Fibroblast of lung (primary cell): Measurements from ENCODE around the gene DDX49. TPM values are rescaled to one million over a fixed set of nuclear protein-coding genes. Genes with fewer than 3 reads are reported as not detected.
"Not testable (repeated sequence)": the region's sequence is repeated elsewhere in the genome, so short reads cannot be mapped to it uniquely, and the experiment has no call there.

Experiments used
- DNase-seq, 2 donors: peaks; one replicate each; pipeline versions ENCODE4 v3.0.0 to v3.0.0-alpha.2; 2010; ENCODE audit warnings: low read depth in 2 of 2
- H2AFZ ChIP-seq: 2 replicates; pipeline ENCODE4 v1.5.1; 2012; ENCODE audit warnings: low read length, control low read depth, inconsistent platforms
- H3K27ac ChIP-seq: 2 replicates; pipeline ENCODE4 v1.5.1; 2011; ENCODE audit warnings: low read length, control low read depth; ENCODE audit not compliant: insufficient read depth
- H3K27me3 ChIP-seq: 2 replicates; pipeline ENCODE4 v1.5.1; 2011; ENCODE audit warnings: mild to moderate bottlenecking, low read length; ENCODE audit not compliant: control insufficient read depth, insufficient read depth
- H3K36me3 ChIP-seq: 2 replicates; pipeline ENCODE4 v1.5.1; 2011; ENCODE audit warnings: low read length; ENCODE audit not compliant: control insufficient read depth, insufficient read depth
- H3K4me1 ChIP-seq: 2 replicates; pipeline ENCODE4 v1.5.1; 2011; ENCODE audit warnings: low read length; ENCODE audit not compliant: control insufficient read depth, insufficient read depth; ENCODE audit errors: extremely low read depth
- H3K4me2 ChIP-seq: 2 replicates; pipeline ENCODE4 v1.5.1; 2011; ENCODE audit warnings: low read length, control low read depth; ENCODE audit not compliant: insufficient read depth; ENCODE audit errors: extremely low read depth
- H3K4me3 ChIP-seq, 4 experiments: fragments of 200-600 bp in 1 of 4; sonication (generic) in 1 of 4; replicated peaks in 1 of 4; 2 replicates each; pipeline ENCODE4 v1.5.1; 2011 to 2016; ENCODE audit warnings: low read length in 4 of 4, low read depth in 3 of 4, mild to moderate bottlenecking in 3 of 4, control low read depth in 2 of 4, inconsistent platforms in 1 of 4, mixed read lengths in 1 of 4; ENCODE audit not compliant: insufficient read depth in 1 of 4; ENCODE audit errors: control extremely low read depth in 1 of 4
- H3K79me2 ChIP-seq: 2 replicates; pipeline ENCODE4 v1.5.1; 2012; ENCODE audit warnings: mild to moderate bottlenecking, low read length, inconsistent platforms; ENCODE audit not compliant: control insufficient read depth, insufficient read depth
- H3K9ac ChIP-seq: 2 replicates; pipeline ENCODE4 v1.5.1; 2011; ENCODE audit warnings: mild to moderate bottlenecking, low read length, control low read depth; ENCODE audit not compliant: insufficient read depth
- H3K9me3 ChIP-seq: 2 replicates; pipeline ENCODE4 v1.5.1; 2012; ENCODE audit warnings: low read depth, low read length; ENCODE audit not compliant: control insufficient read depth, insufficient read depth
- H4K20me1 ChIP-seq: 2 replicates; pipeline ENCODE4 v1.5.1; 2011; ENCODE audit warnings: low read length; ENCODE audit not compliant: control insufficient read depth, insufficient read depth; ENCODE audit errors: extremely low read depth
- EZH2 ChIP-seq: IDR thresholded peaks from 2 replicates; pipeline ENCODE4 v1.5.1; 2012; ENCODE audit warnings: low read length, control low read depth, mild to moderate bottlenecking; ENCODE audit errors: missing control alignments
- polyA plus RNA-seq, 2 donors: library from polyadenylated mRNA; depleted of rRNA in 1 of 2; stranded (reverse) in 1 of 2; unstranded in 1 of 2; fragments of >200 nt; gene quantifications; 2 replicates each; pipeline ENCODE4 v1.2.1, GENCODE V29; 2011 to 2012; ENCODE audit warnings: missing spikeins in 1 of 2
- total RNA-seq: library from RNA; depleted of rRNA; stranded (reverse); fragments of >200 nt; gene quantifications from 2 replicates; pipeline ENCODE4 v1.2.1, GENCODE V29; 2014
- TF ChIP-seq, protein P1 (sequence below), 2 donors: IDR thresholded peaks in 1 of 2; conservative IDR thresholded peaks in 1 of 2; 1 replicate in 1 of 2; 2 replicates in 1 of 2; pipeline ENCODE4 v1.5.1; 2011 to 2012; ENCODE audit warnings: low read length in 2 of 2, control low read depth in 1 of 2, inconsistent platforms in 1 of 2, low read depth in 1 of 2, mild to moderate bottlenecking in 1 of 2

The DDX49 gene
- total and polyA plus RNA-seq, 2 donors (not counting 1 experiment from before 2014, with no cell fraction given): 25.3 to 56.3 TPM

DNA sequence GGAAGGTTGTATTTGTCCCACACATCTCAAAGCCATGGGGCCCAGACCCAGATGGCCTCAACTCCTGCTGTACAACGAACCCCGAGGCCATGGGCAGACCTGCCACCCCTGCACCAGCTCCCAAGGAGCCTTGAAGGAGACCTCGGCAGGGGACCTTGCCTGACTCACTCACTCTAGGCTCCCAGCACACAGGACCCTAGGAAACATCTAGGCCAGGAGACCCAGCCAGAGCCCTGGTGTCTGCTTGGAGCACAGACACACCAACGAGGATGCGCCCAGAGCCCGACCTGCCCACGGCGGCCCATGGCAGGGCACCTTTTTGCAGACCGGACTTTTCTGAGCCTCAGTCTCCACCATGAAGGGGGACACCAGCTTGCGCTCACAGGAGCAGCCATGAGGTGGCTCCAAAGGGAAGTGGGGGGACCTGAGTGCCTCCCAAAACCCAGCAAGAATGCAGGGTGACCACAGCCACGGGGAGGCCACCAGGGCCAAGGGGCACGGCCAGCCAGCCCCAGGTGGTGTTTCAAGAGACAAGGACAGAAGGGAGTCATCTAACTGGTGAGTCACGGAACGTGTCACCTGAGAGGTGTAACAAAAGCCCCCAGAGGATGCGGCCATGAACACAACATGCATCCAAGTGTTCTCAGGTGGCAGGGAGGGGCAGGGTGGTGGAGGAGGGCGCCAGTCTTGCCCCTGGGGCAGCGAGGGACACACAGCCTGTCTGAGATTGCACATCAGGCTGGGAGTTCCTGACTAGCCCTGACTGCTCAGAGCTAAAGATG lies 18.6 kb upstream of the DDX49 start:
- TF ChIP-seq, protein P1, sequence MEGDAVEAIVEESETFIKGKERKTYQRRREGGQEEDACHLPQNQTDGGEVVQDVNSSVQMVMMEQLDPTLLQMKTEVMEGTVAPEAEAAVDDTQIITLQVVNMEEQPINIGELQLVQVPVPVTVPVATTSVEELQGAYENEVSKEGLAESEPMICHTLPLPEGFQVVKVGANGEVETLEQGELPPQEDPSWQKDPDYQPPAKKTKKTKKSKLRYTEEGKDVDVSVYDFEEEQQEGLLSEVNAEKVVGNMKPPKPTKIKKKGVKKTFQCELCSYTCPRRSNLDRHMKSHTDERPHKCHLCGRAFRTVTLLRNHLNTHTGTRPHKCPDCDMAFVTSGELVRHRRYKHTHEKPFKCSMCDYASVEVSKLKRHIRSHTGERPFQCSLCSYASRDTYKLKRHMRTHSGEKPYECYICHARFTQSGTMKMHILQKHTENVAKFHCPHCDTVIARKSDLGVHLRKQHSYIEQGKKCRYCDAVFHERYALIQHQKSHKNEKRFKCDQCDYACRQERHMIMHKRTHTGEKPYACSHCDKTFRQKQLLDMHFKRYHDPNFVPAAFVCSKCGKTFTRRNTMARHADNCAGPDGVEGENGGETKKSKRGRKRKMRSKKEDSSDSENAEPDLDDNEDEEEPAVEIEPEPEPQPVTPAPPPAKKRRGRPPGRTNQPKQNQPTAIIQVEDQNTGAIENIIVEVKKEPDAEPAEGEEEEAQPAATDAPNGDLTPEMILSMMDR (conservative IDR thresholded peaks at IDR 0.05 in 1 of 2, IDR thresholded peaks at IDR 0.05 in 1 of 2; ENCODE audit: low read depth in 1 of 2, low read length in 2 of 2): no peak
- no peak for TF ChIP-seq EZH2
- Histone ChIP-seq H3K4me1 (peaks cover 2% of the 10 kb centered on the region), H2AFZ (no peak overlapping the region), H3K36me3 (peaks cover 20% of the 10 kb centered on the region), H3K9ac (no peak overlapping the region), H3K4me2 (no peak overlapping the region), H3K9me3 (no peaks in the 10 kb centered on the region), H3K4me3 (no peak overlapping the region), H3K27ac (no peak overlapping the region), H3K27me3 (peaks cover 4% of the 10 kb centered on the region), H4K20me1 (no peaks in the 10 kb centered on the region), H3K79me2 (no peaks in the 10 kb centered on the region)
- DNase-seq: no peak

DNA sequence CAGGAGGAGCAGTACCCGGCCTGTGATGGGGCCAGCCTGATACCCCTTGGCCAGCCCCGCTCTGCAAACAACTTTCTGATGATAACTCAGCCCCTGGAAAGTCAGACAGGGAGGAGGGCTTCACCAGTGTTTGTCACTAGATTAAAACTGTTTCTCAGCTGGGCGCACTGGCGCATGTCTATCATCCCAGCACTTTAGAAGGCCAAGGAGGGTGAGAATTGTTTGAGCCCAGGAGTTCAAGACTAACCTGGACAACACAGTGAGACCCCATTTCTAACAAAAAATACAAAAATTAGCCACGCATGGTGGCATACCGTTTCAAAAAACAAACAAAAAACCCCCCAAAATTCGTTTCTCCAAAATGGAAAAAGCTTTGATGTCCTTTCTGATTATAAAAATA lies 18.0 kb upstream of the DDX49 start:
- Histone ChIP-seq H3K4me2 (no peak overlapping the region), H3K36me3 (peaks cover 22% of the 10 kb centered on the region), H3K4me3 (no peak overlapping the region), H3K27ac (no peak overlapping the region), H2AFZ (no peak overlapping the region), H3K9me3 (no peaks in the 10 kb centered on the region), H3K4me1 (peaks cover 2% of the 10 kb centered on the region), H3K79me2 (no peaks in the 10 kb centered on the region), H4K20me1 (no peaks in the 10 kb centered on the region), H3K9ac (no peak overlapping the region), H3K27me3 (peaks cover 4% of the 10 kb centered on the region)
- no peak for DNase-seq
- no peak for TF ChIP-seq EZH2
- TF ChIP-seq, protein P1 (conservative IDR thresholded peaks at IDR 0.05 in 1 of 2, IDR thresholded peaks at IDR 0.05 in 1 of 2; ENCODE audit: low read depth in 1 of 2, low read length in 2 of 2): no peak

DNA sequence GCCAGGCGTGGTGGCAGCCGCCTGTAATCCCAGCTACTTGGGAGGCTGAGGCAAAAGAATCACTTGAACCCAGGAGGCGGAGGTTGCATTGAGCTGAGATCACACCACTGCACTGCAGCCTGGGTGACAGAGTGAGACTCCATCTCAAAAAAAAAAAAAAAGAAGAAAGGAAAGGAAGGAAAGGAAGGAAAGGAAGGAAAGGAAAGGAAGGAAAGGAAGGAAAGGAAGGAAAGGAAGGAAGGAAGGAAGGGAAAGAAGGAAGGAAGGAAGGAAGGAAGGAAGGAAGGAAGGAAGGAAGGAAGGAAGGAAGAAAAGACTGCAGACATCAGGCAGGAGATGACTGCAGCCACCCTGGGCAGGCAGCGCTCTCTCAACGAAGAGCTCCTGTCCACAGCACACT lies 17.0 kb upstream of the DDX49 start:
- DNase-seq, H3K4me3 ChIP-seq, H3K4me2 ChIP-seq, H2AFZ ChIP-seq, H3K4me1 ChIP-seq, H3K9ac ChIP-seq, H3K79me2 ChIP-seq, H3K27ac ChIP-seq, H3K9me3 ChIP-seq, H3K27me3 ChIP-seq, H4K20me1 ChIP-seq: not testable (repeated sequence)
- H3K36me3 ChIP-seq: peaks cover 31% of the 10 kb centered on the region
